HepG2 (cell line): ENCODE measurements around the gene TSKU. TPM values are rescaled to one million over a fixed set of nuclear protein-coding genes. Genes with fewer than 3 reads are reported as not detected.
A peak's percentile ranks its signal among the peaks of the same experiment; 100 is the strongest.

Experiments
- ARNT ChIP-seq: fragments of 450-650 bp; IDR thresholded peaks from 2 replicates; pipeline ENCODE4 v1.6.1; 2017
- GPN1 ChIP-seq: sonication (generic); formaldehyde crosslinking; IDR thresholded peaks from 2 replicates; pipeline ENCODE4 v1.5.1; 2020; ENCODE audit warnings: missing genetic modification reagents, borderline replicate concordance
- MTF1 ChIP-seq: sonication (generic); formaldehyde crosslinking; IDR thresholded peaks from 2 replicates; pipeline ENCODE4 v1.5.0; 2020; ENCODE audit warnings: missing genetic modification reagents
- NFKBIZ ChIP-seq: IDR thresholded peaks from 2 replicates; pipeline ENCODE4 v1.6.1; 2018; ENCODE audit warnings: missing genetic modification reagents, missing compliant biosample characterization
- PCBP1 ChIP-seq: fragments of 200-400 bp; formaldehyde crosslinking; IDR thresholded peaks from 2 replicates; pipeline ENCODE4 v1.6.1; 2017; ENCODE audit warnings: mild to moderate bottlenecking, low read depth, low read length, borderline replicate concordance
- PITX1 ChIP-seq: sonication (generic); formaldehyde crosslinking; IDR thresholded peaks from 2 replicates; pipeline ENCODE4 v1.5.1; 2020; ENCODE audit warnings: mild to moderate bottlenecking, missing genetic modification reagents
- RARG ChIP-seq: sonication (generic); formaldehyde crosslinking; IDR thresholded peaks from 2 replicates; pipeline ENCODE4 v1.4.0; 2020; ENCODE audit warnings: low read depth, mild to moderate bottlenecking, missing genetic modification reagents
- RFXANK ChIP-seq: IDR thresholded peaks from 2 replicates; pipeline ENCODE4 v1.6.1; 2016
- SMC3 ChIP-seq: IDR thresholded peaks from 2 replicates; pipeline ENCODE4 v1.6.1; 2011; ENCODE audit warnings: low read length, improper control_type of control experiment
- THAP9 ChIP-seq: sonication (generic); formaldehyde crosslinking; IDR thresholded peaks from 2 replicates; pipeline ENCODE4; 2020; ENCODE audit warnings: missing genetic modification reagents, mild to moderate bottlenecking, borderline replicate concordance
- XRCC5 ChIP-seq: fragments of 200-400 bp; formaldehyde crosslinking; optimal IDR thresholded peaks from 2 replicates; pipeline ENCODE3; 2017; ENCODE audit warnings: mild to moderate bottlenecking, low read length
- ZBTB25 ChIP-seq: IDR thresholded peaks from 2 replicates; pipeline ENCODE4 v1.6.1; 2018; ENCODE audit warnings: missing genetic modification reagents
- ZBTB33 ChIP-seq: sonication (generic); formaldehyde crosslinking; IDR thresholded peaks from 2 replicates; pipeline ENCODE4 v1.4.0; 2020; ENCODE audit warnings: missing genetic modification reagents
- ZBTB37 ChIP-seq: sonication (generic); formaldehyde crosslinking; IDR thresholded peaks from 2 replicates; pipeline ENCODE4 v1.4.0; 2020; ENCODE audit warnings: mild to moderate bottlenecking, missing genetic modification reagents
- ZBTB39 ChIP-seq: sonication (generic); formaldehyde crosslinking; IDR thresholded peaks from 2 replicates; pipeline ENCODE4 v1.5.0; 2020; ENCODE audit warnings: missing genetic modification reagents
- ZNF143 ChIP-seq: sonication (generic); formaldehyde crosslinking; IDR thresholded peaks from 2 replicates; pipeline ENCODE4 v1.4.0; 2020; ENCODE audit warnings: missing genetic modification reagents
- ZNF383 ChIP-seq: sonication (generic); formaldehyde crosslinking; IDR thresholded peaks from 2 replicates; pipeline ENCODE4 v1.4.0; 2020; ENCODE audit warnings: missing genetic modification reagents, mild to moderate bottlenecking, borderline replicate concordance
- ZNF772 ChIP-seq: sonication (generic); formaldehyde crosslinking; IDR thresholded peaks from 2 replicates; pipeline ENCODE4 v1.5.0; 2020; ENCODE audit warnings: mild to moderate bottlenecking, missing genetic modification reagents
- polyA plus RNA-seq, 8 experiments: library from polyadenylated mRNA; depleted of rRNA in 3 of 8; stranded (reverse) in 7 of 8; unstranded in 1 of 8; fragments of >200 nt; fragmentation: Illumina TruSeq in 4 of 8; extraction: Trizol in 4 of 8; gene quantifications; 2 replicates each; pipeline versions ENCODE4 v1.2.1 to v1.2.3, GENCODE V29; 2011 to 2016; ENCODE audit warnings: low read depth in 4 of 8, missing spikeins in 1 of 8, mixed read lengths in 1 of 8; ENCODE audit not compliant: insufficient read depth in 1 of 8
- total RNA-seq, 5 experiments: library from RNA; depleted of rRNA; stranded (reverse); fragments of >200 nt; fragmentation: Illumina TruSeq; extraction: Trizol; gene quantifications; 2 replicates each; pipeline ENCODE4 v1.2.3, GENCODE V29; 2016; ENCODE audit warnings: low read depth in 1 of 5

The TSKU gene
- total and polyA plus RNA-seq, 2 of the 13 experiments (the other 11 are each of a cell fraction or from before 2014, with no cell fraction given) = 20.3 to 21.4 TPM

- TF ChIP-seq ZBTB39 = no peak
- no peak for TF ChIP-seq NFKBIZ (CRISPR knock-in tag)
- TF ChIP-seq ZNF383 (CRISPR knock-in tag) = no peak
- no peak for TF ChIP-seq ZNF143 (CRISPR knock-in tag)
- 0 out of 2 replicates have a peak, but pooled peaks have one; percentile 10 for TF ChIP-seq ZBTB33
- TF ChIP-seq ZBTB37 (CRISPR knock-in tag) = no peak
- no peak for TF ChIP-seq PCBP1
- TF ChIP-seq PITX1 = no peak
- TF ChIP-seq ZBTB25 (CRISPR knock-in tag) = no peak
- TF ChIP-seq RARG (CRISPR knock-in tag) = no peak
- TF ChIP-seq ZNF772 (CRISPR knock-in tag) = 0 out of 2 replicates have a peak, but pooled peaks have one; percentile 61
- no peak for TF ChIP-seq RFXANK (CRISPR knock-in tag)
- TF ChIP-seq ARNT = no peak
- TF ChIP-seq THAP9 (CRISPR knock-in tag) = no peak
- no peak for TF ChIP-seq MTF1
- no peak for TF ChIP-seq XRCC5
- no peak for TF ChIP-seq GPN1 (CRISPR knock-in tag)
- TF ChIP-seq SMC3 = no peak
Measured at GRCh38 chr11:76788661-76789442, 5.7 kb downstream of the TSKU start (continued).
